Measurements from ENCODE around the gene TALDO1. TPM values are rescaled to one million over a fixed set of nuclear protein-coding genes. Genes with fewer than 3 reads are reported as not detected.

Gene TALDO1
- total RNA-seq, 1 donor from 2014 or later = 187 TPM

- intact Hi-C loops (cut with DNase I) = loop anchor here (10.0 kb wide), 1 partner anchor 127 kb away; no protein-coding TSS in a partner anchor
- DNase-seq (ENCODE audit: low spot score) (no peak), ATAC-seq (no peak)
Measured at GRCh38 chr11:791658-792534, 44.6 kb downstream of the TALDO1 start.

- ATAC-seq (no peak), DNase-seq (ENCODE audit: low spot score) (no peak)
- intact Hi-C loops (cut with DNase I) = loop anchor here (10.0 kb wide), 1 partner anchor 128 kb away; no protein-coding TSS in a partner anchor
Measured at GRCh38 chr11:792535-792821, 45.2 kb downstream of the TALDO1 start.

- DNase-seq (ENCODE audit: low spot score) (no peak), ATAC-seq (no peak)
- intact Hi-C loops (cut with DNase I) = loop anchor here (10.0 kb wide), 1 partner anchor 128 kb away; no protein-coding TSS in a partner anchor
Measured at GRCh38 chr11:792873-793272, 45.6 kb downstream of the TALDO1 start.

GRCh38 chr11:793556-793955 is 46.3 kb downstream of the TALDO1 start:
- intact Hi-C loops (cut with DNase I) = loop anchor here (10.0 kb wide), 1 partner anchor 129 kb away; no protein-coding TSS in a partner anchor

GRCh38 chr11:794013-794765 is 46.9 kb downstream of the TALDO1 start:
- intact Hi-C loops (cut with DNase I) = loop anchor here (10.0 kb wide), 1 partner anchor 129 kb away; no protein-coding TSS in a partner anchor
- DNase-seq (ENCODE audit: low spot score) (no peak), ATAC-seq (no peak)

More at GRCh38 chr11:793556-793955, 46.3 kb downstream of the TALDO1 start:
- ATAC-seq (no peak), DNase-seq (ENCODE audit: low spot score) (no peak)

GRCh38 chr11:794766-795633 is 47.7 kb downstream of the TALDO1 start:
- intact Hi-C loops (cut with DNase I) = loop anchor here (10.0 kb wide), 1 partner anchor 130 kb away; no protein-coding TSS in a partner anchor
- DNase-seq (ENCODE audit: low spot score) = no peak
- ATAC-seq = no peak

GRCh38 chr11:795634-796564 is 48.6 kb downstream of the TALDO1 start:
- intact Hi-C loops (cut with DNase I) = loop anchor here (10.0 kb wide), 1 partner anchor 131 kb away; no protein-coding TSS in a partner anchor
- peak; percentile 76 for ATAC-seq
- DNase-seq (ENCODE audit: low spot score) = peak; percentile 82

- intact Hi-C loops (cut with DNase I) = loop anchor here (10.0 kb wide), 1 partner anchor 132 kb away; no protein-coding TSS in a partner anchor
- DNase-seq (ENCODE audit: low spot score) (no peak), ATAC-seq (peak; percentile 0)
Measured at GRCh38 chr11:796565-797295, 49.5 kb downstream of the TALDO1 start.

GRCh38 chr11:797296-798092 is 50.2 kb downstream of the TALDO1 start:
- ATAC-seq = peak; percentile 78
- intact Hi-C loops (cut with DNase I) = loop anchor here (10.0 kb wide), 1 partner anchor 133 kb away; no protein-coding TSS in a partner anchor

GRCh38 chr11:798093-798713 is 50.9 kb downstream of the TALDO1 start, which contains the start of gene SLC25A22:
Gene SLC25A22 (minus strand): TSS chr11:798281. CDS start chr11:795006, 3,275 bp downstream.
- intact Hi-C loops (cut with DNase I) = loop anchor here (10.0 kb wide), 1 partner anchor 133 kb away; no protein-coding TSS in a partner anchor
- DNase-seq (ENCODE audit: low spot score) = peak; percentile 86
- peak; percentile 37 for ATAC-seq

More at GRCh38 chr11:797296-798092, 50.2 kb downstream of the TALDO1 start:
- peak; percentile 83 for DNase-seq (ENCODE audit: low spot score)

GRCh38 chr11:799641-800316 is 52.5 kb downstream of the TALDO1 start:
- DNase-seq (ENCODE audit: low spot score) (no peak), ATAC-seq (no peak)
- intact Hi-C loops (cut with DNase I) = loop anchor here (10.0 kb wide), 1 partner anchor 135 kb away; no protein-coding TSS in a partner anchor

GRCh38 chr11:800473-800872 is 53.2 kb downstream of the TALDO1 start:
- ATAC-seq (no peak), DNase-seq (ENCODE audit: low spot score) (no peak)
- intact Hi-C loops (cut with DNase I) = no loop called here

GRCh38 chr11:801097-801780 is 54.0 kb downstream of the TALDO1 start:
- intact Hi-C loops (cut with DNase I) = no loop called here
- ATAC-seq = no peak
- DNase-seq (ENCODE audit: low spot score) = no peak

- ATAC-seq = no peak
- DNase-seq (ENCODE audit: low spot score) = no peak
Measured at GRCh38 chr11:802018-802617, 54.9 kb downstream of the TALDO1 start.

More at GRCh38 chr11:802018-802617, 54.9 kb downstream of the TALDO1 start:
- intact Hi-C loops (cut with DNase I) = no loop called here

All from sciatic nerve (tissue), 2 donors.